Heart left ventricle (tissue), 13 donors: ENCODE results near the gene MRPS35.

Source experiments
- CTCF ChIP-seq, 12 donors: fragments of 200-600 bp; sonication (generic) in 4 of 12; IDR thresholded peaks; one replicate each; pipeline versions ENCODE4 v1.5.0 to v1.8.0; 2018 to 2022; ENCODE audit warnings: antibody characterized with exemption in 12 of 12, mild to moderate bottlenecking in 5 of 12
- POLR2A ChIP-seq, 2 donors: fragments of 450-650 bp; IDR thresholded peaks; one replicate each; pipeline ENCODE4 v1.6.1; 2017; ENCODE audit warnings: antibody characterized with exemption in 2 of 2, mild to moderate bottlenecking in 2 of 2, moderate library complexity in 2 of 2
- donor health status: ischemic (EF 13 %, LVEDD 7.1; RV severe dilation, severe dysfunction).
- donor health status: DM: no; HTN: yes; CAD: no.
- donor health status: DM: no; HTN: no; CAD: no.
- donor health status: ischemic (EF 25% LVEDD 6.9; RV normal size, moderate dysfunction).
- donor health status: ischemic (EF 25% LVEDD 5.7; RV mildly dilated, moderate dysfunction).
- donor health status: ischemic (EF 35%, LVEDD 5.7; RV mildly dilated, moderate dysfunction).
- donor health status: nonischemic (EF 11% LVEDD 7.7; RV severe dilation, severe dysfunction).
- donor health status: DM: yes; HTN: yes; CAD: no.
- donor health status: PGD.
- donor health status: ischemic (EF 29% LVEDD 5.4; RV normal size, mild dysfunction).
- donor health status: nonischemic (EF 23%, LVEDD 6.1; RV moderate dilation, normal function).

- TF ChIP-seq CTCF (IDR thresholded peaks at IDR 0.05) = no peak
- no peak for TF ChIP-seq POLR2A (IDR thresholded peaks at IDR 0.05)
These were observed 66.5 kb downstream of the MRPS35 start for GRCh38 chr12:27777141-27777540.
